Loucy (cell line): Measurements from ENCODE around the gene TGFB3.

Source experiments
- EZH2phosphoT487 ChIP-seq: fragments of 200-600 bp; IDR thresholded peaks from 2 replicates; pipeline ENCODE4 v1.6.1; 2018; ENCODE audit warnings: antibody characterized with exemption, mild to moderate bottlenecking, moderate library complexity, borderline replicate concordance
- TF ChIP-seq, protein P1 (sequence below): fragments of 200-600 bp; sonication (generic); conservative IDR thresholded peaks from 2 replicates; pipeline ENCODE4 v1.5.1; 2014; ENCODE audit warnings: mild to moderate bottlenecking, antibody characterized with exemption, low read length

DNA sequence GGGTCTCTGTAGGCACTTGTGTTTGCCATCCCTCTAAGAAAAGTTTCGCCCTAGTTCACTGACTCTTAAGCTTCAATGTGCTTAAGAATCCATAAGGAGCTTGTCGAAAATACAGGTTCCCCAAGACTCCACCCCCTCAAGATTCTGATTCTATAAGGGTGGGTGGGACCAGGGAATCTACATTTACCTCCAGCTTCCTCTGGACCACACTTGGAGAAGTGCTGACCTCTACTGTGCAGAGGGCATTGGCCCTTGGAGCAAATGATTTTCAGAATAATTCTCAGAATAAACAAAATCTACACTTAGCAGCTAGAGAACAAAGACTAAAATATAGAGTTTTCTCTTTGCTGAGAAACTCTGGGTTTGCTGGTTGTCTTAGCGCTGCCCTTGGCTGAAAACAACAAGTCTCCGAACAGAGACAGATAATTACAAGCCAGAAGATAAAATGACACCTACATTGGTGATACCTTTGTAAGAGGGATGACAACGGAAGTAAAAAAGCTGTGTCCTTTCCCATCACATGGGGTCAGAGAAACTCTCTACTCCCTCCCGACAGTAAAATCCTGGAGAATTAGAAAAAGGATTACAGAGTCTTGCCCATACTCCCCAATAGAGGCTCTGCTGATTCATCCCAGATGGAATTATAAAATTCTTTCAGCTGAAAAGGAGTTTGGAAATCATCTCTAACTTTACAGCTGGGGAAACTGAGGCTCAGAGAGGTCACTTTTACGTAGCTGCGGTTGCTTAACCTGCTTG lies 4.8 kb downstream of the TGFB3 start:
- TF ChIP-seq, protein P1, sequence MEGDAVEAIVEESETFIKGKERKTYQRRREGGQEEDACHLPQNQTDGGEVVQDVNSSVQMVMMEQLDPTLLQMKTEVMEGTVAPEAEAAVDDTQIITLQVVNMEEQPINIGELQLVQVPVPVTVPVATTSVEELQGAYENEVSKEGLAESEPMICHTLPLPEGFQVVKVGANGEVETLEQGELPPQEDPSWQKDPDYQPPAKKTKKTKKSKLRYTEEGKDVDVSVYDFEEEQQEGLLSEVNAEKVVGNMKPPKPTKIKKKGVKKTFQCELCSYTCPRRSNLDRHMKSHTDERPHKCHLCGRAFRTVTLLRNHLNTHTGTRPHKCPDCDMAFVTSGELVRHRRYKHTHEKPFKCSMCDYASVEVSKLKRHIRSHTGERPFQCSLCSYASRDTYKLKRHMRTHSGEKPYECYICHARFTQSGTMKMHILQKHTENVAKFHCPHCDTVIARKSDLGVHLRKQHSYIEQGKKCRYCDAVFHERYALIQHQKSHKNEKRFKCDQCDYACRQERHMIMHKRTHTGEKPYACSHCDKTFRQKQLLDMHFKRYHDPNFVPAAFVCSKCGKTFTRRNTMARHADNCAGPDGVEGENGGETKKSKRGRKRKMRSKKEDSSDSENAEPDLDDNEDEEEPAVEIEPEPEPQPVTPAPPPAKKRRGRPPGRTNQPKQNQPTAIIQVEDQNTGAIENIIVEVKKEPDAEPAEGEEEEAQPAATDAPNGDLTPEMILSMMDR: no peak
- TF ChIP-seq EZH2phosphoT487: no peak
